AG09319 (cell line): Measurements from ENCODE around the gene MICU2.

Experiments
- DNase-seq: peaks from one replicate; pipeline ENCODE4 v3.0.0-alpha.2; 2010; ENCODE audit warnings: low read depth; ENCODE audit errors: extremely low read depth
- TF ChIP-seq, protein P1 (sequence below): IDR thresholded peaks from 2 replicates; pipeline ENCODE4 v1.5.1; 2011; ENCODE audit warnings: low read depth, mild to moderate bottlenecking, inconsistent platforms, low read length, moderate library complexity

MICU2 gene, protein sequence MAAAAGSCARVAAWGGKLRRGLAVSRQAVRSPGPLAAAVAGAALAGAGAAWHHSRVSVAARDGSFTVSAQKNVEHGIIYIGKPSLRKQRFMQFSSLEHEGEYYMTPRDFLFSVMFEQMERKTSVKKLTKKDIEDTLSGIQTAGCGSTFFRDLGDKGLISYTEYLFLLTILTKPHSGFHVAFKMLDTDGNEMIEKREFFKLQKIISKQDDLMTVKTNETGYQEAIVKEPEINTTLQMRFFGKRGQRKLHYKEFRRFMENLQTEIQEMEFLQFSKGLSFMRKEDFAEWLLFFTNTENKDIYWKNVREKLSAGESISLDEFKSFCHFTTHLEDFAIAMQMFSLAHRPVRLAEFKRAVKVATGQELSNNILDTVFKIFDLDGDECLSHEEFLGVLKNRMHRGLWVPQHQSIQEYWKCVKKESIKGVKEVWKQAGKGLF

GRCh38 chr13:21603531-21604448 is at the start of gene MICU2:
Gene MICU2 (minus strand): TSS chr13:21604170. CDS start chr13:21604148, 22 bp downstream.
- TF ChIP-seq, protein P1, sequence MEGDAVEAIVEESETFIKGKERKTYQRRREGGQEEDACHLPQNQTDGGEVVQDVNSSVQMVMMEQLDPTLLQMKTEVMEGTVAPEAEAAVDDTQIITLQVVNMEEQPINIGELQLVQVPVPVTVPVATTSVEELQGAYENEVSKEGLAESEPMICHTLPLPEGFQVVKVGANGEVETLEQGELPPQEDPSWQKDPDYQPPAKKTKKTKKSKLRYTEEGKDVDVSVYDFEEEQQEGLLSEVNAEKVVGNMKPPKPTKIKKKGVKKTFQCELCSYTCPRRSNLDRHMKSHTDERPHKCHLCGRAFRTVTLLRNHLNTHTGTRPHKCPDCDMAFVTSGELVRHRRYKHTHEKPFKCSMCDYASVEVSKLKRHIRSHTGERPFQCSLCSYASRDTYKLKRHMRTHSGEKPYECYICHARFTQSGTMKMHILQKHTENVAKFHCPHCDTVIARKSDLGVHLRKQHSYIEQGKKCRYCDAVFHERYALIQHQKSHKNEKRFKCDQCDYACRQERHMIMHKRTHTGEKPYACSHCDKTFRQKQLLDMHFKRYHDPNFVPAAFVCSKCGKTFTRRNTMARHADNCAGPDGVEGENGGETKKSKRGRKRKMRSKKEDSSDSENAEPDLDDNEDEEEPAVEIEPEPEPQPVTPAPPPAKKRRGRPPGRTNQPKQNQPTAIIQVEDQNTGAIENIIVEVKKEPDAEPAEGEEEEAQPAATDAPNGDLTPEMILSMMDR, result no peak
- peak; percentile 83 for DNase-seq

DNA sequence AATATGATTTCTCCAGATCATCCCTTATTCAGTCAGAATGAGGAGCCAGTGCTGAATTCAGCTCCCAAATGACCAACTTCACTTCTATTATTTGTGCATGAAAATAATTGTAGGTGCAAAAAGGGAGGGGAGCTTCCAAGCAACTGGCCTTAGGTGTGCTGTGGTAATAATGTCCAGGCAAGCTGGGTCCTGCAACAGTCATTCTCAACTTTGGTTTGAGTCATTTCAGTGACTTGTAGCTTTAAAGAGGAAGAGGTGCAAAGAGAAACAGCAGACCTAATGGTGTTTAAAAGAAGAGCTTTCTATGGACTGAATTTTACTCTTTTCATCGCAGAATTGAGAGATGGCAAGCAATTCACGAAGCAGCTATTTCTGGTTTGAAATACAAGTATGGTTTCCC is 37.7 kb upstream of the MICU2 start:
- no peak for DNase-seq
- TF ChIP-seq, protein P1, result no peak

DNA sequence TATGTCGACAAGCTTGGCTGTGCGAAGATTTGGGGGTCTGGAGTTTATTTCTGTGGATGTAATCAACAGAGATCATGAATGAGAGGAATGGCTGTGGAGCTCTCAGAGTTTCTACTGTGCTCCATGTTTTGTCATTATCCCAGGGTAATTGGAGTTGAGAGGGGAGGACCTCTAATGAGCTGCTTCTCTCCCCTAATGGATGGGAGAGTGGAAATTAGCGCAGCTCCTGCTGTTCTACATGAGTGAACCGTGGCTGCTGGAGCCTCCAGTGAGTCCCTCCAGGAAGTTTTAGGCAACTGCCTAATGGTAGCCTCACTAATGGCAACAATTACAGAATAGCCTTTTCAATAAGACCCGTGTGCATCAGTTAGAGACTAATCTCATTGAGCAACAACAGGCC is 35.6 kb upstream of the MICU2 start:
- no peak for DNase-seq
- TF ChIP-seq, protein P1, result no peak

DNA sequence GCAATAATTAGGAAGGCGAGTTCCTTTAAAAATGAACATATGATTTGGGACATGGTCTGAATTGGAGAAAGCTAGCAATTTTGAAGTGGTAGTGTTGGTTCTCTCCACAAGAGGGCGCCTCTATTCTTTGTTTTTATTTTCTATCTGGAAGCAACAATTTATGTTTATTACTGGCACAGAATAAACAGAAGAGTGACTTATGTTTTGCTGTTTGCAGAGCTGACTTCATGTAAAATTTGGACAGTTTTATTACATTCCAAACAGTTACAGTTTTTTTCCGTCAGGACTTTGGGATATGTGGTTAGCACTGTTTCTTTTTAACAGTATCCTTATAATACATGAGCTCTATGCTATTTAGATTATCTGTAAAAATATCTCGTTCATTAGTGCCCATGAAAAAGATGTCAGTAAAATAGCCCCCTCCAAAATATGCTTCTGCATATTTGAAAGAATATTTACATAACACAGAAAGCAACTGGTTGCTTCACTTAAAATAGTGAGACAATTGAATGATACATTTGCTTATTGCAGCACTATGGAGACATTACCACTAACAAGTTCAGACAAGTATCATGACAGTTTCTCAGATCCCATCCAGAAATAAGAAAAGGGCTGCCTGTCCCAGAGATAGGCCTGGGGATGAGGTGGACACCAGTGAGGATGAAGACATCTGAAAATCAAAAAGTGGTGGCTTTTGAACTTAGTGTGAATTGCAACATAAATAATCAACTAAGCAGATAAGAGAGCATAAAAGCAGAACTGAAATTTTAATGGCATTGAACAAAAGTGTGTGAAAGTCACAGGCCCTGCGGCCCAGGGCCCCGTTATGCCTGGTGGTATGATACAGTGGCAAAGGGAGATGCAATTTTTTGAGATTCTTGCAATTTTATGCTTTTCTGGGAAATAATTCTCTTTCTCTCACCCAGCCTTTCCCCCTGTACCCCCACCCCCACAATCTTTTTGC is 34.6 kb upstream of the MICU2 start:
- DNase-seq, result no peak
- TF ChIP-seq, protein P1, result peak; percentile 68

DNA sequence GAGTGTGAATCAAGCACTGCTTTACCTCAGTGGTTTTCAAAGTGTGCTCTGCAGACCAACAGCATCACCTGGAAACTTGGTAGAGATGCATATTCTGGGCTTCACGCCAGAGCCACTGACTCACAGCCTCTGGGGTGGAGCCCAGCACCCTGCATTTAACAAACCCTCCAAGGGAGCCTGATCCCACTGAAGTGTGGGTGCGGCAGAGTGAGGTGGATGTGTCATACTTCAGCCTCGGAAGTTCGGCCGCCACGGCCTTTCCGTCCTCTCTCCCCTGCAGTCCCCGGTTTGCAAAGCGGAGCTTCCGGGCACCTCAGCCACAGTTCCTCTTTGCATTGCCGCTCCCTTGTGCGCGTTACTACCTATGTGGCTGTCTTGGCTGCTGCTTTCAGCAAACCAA is 33.3 kb upstream of the MICU2 start:
- no peak for DNase-seq

GRCh38 chr13:21636656-21637055 is 32.7 kb upstream of the MICU2 start:
- no peak for DNase-seq
- TF ChIP-seq, protein P1, result no peak

More for the DNA sequence above, 33.3 kb upstream of the MICU2 start:
- TF ChIP-seq, protein P1, result no peak
